SK-N-SH treated with all-trans-retinoic acid at 6 μM for 48 hours (cell line): ENCODE measurements around the gene GPC5.

Experiments used
- ATAC-seq: fragments of 200-7000 bp; cut with Tn5 transposase; 3 replicates; pipeline ENCODE4 v1.9.1; 2020; ENCODE audit warnings: mild to moderate bottlenecking, moderate library complexity
- ARNTL ChIP-seq: fragments of 450-650 bp; formaldehyde crosslinking; IDR thresholded peaks from 2 replicates; pipeline ENCODE4 v1.5.0; 2020; ENCODE audit warnings: low read depth, mild to moderate bottlenecking, moderate library complexity, borderline replicate concordance
- BACH2 ChIP-seq: fragments of 250-450 bp; sonication (Bioruptor Pico); IDR thresholded peaks from 2 replicates; pipeline ENCODE4 v1.9.0; 2021; ENCODE audit warnings: mild to moderate bottlenecking, borderline replicate concordance
- CSDC2 ChIP-seq: fragments of 250-450 bp; sonication (Bioruptor Pico); IDR thresholded peaks from 2 replicates; pipeline ENCODE4 v1.5.0; 2020; ENCODE audit warnings: mild to moderate bottlenecking, moderate library complexity
- CSRNP3 ChIP-seq: fragments of 250-450 bp; sonication (Bioruptor Pico); IDR thresholded peaks from 2 replicates; pipeline ENCODE4 v1.5.1; 2021; ENCODE audit warnings: mild to moderate bottlenecking, moderate library complexity
- GLIS3 ChIP-seq: fragments of 250-450 bp; sonication (Bioruptor Pico); IDR thresholded peaks from 2 replicates; pipeline ENCODE4 v1.5.0; 2020; ENCODE audit warnings: mild to moderate bottlenecking, moderate library complexity
- ISL1 ChIP-seq: fragments of 250-450 bp; sonication (Bioruptor Pico); IDR thresholded peaks from 2 replicates; pipeline ENCODE4 v2.1.2; 2022; ENCODE audit warnings: mild to moderate bottlenecking, moderate library complexity
- OSR1 ChIP-seq: fragments of 250-450 bp; sonication (Bioruptor Pico); IDR thresholded peaks from 2 replicates; pipeline ENCODE4 v1.8.0; 2022; ENCODE audit warnings: moderate library complexity, mild to moderate bottlenecking, inconsistent platforms
- PATZ1 ChIP-seq: fragments of 250-450 bp; sonication (Bioruptor Pico); IDR thresholded peaks from 2 replicates; pipeline ENCODE4 v1.8.0; 2020; ENCODE audit warnings: mild to moderate bottlenecking, moderate library complexity, borderline replicate concordance
- POU6F1 ChIP-seq: fragments of 250-450 bp; sonication (Bioruptor Pico); IDR thresholded peaks from 2 replicates; pipeline ENCODE4 v1.8.0; 2021; ENCODE audit warnings: low read depth, mild to moderate bottlenecking, moderate library complexity, borderline replicate concordance
- RARB ChIP-seq: fragments of 250-450 bp; sonication (Bioruptor Pico); IDR thresholded peaks from 2 replicates; pipeline ENCODE4 v1.8.0; 2021; ENCODE audit warnings: mild to moderate bottlenecking, moderate library complexity
- SNAI2 ChIP-seq: fragments of 250-450 bp; sonication (Bioruptor Pico); IDR thresholded peaks from 2 replicates; pipeline ENCODE4 v1.5.0; 2020; ENCODE audit warnings: mild to moderate bottlenecking, moderate library complexity
- TCF4 ChIP-seq: fragments of 250-450 bp; sonication (Bioruptor Pico); IDR thresholded peaks from 2 replicates; pipeline ENCODE4 v1.8.0; 2021; ENCODE audit warnings: mild to moderate bottlenecking, moderate library complexity, borderline replicate concordance
- TOX ChIP-seq: fragments of 250-450 bp; sonication (Bioruptor Pico); IDR thresholded peaks from 2 replicates; pipeline ENCODE4 v1.8.0; 2021; ENCODE audit warnings: mild to moderate bottlenecking, moderate library complexity, borderline replicate concordance
- TSHZ2 ChIP-seq: fragments of 250-450 bp; sonication (Bioruptor Pico); IDR thresholded peaks from 2 replicates; pipeline ENCODE4 v1.5.0; 2020; ENCODE audit warnings: mild to moderate bottlenecking, moderate library complexity
- ZFP3 ChIP-seq: fragments of 250-450 bp; sonication (Bioruptor Pico); IDR thresholded peaks from 2 replicates; pipeline ENCODE4 v1.5.0; 2020; ENCODE audit warnings: mild to moderate bottlenecking, moderate library complexity
- ZFP30 ChIP-seq: fragments of 450-650 bp; formaldehyde crosslinking; IDR thresholded peaks from 2 replicates; pipeline ENCODE4 v1.5.0; 2022; ENCODE audit warnings: mild to moderate bottlenecking, moderate library complexity
- ZNF565 ChIP-seq: fragments of 450-650 bp; formaldehyde crosslinking; conservative IDR thresholded peaks from 2 replicates; pipeline ENCODE4 v1.5.0; 2020; ENCODE audit warnings: low read depth, mild to moderate bottlenecking, moderate library complexity
- ZNF8 ChIP-seq: fragments of 450-650 bp; formaldehyde crosslinking; IDR thresholded peaks from 2 replicates; pipeline ENCODE4 v1.5.0; 2020; ENCODE audit warnings: mild to moderate bottlenecking, moderate library complexity
- TF ChIP-seq, protein P1 (sequence below): fragments of 250-450 bp; sonication (Bioruptor Pico); IDR thresholded peaks from 2 replicates; pipeline ENCODE4 v1.5.1; 2020; ENCODE audit warnings: low read depth, mild to moderate bottlenecking, moderate library complexity

GPC5 gene

DNA sequence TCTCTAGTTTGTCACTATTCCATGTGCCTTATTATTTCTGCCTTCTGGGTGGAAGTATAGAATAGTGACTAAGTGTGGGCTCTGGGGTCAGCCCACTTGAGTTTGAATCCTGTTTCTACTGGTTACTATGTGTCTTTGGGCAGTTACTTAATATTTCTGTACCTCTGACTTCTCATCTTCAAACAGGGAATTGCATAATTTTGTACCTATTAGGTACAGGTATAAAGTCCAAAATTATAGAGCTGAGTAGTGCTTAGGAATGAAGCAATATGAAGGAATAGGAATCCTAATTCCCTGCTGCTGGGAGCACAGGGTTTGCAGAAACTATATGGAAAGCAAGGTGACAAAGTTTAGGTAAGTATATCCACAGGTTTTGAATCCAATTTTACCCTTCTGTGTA is 564.5 kb downstream of the GPC5 start:
- no peak for ATAC-seq
- TF ChIP-seq ZFP30: no peak
- TF ChIP-seq ZNF565 (CRISPR knock-in tag): no peak
- no peak for TF ChIP-seq TSHZ2
- no peak for TF ChIP-seq OSR1
- no peak for TF ChIP-seq ZFP3 (CRISPR knock-in tag)
- TF ChIP-seq ISL1 (CRISPR knock-in tag): no peak
- TF ChIP-seq SNAI2 (CRISPR knock-in tag): no peak
- no peak for TF ChIP-seq ZNF8 (CRISPR knock-in tag)
- TF ChIP-seq BACH2 (CRISPR knock-in tag): no peak
- TF ChIP-seq CSRNP3: no peak
- no peak for TF ChIP-seq TCF4
- TF ChIP-seq POU6F1: no peak
- TF ChIP-seq RARB (CRISPR knock-in tag): no peak
- TF ChIP-seq, protein P1, sequence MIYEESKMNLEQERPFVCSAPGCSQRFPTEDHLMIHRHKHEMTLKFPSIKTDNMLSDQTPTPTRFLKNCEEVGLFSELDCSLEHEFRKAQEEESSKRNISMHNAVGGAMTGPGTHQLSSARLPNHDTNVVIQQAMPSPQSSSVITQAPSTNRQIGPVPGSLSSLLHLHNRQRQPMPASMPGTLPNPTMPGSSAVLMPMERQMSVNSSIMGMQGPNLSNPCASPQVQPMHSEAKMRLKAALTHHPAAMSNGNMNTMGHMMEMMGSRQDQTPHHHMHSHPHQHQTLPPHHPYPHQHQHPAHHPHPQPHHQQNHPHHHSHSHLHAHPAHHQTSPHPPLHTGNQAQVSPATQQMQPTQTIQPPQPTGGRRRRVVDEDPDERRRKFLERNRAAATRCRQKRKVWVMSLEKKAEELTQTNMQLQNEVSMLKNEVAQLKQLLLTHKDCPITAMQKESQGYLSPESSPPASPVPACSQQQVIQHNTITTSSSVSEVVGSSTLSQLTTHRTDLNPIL (CRISPR knock-in tag): no peak
- no peak for TF ChIP-seq CSDC2 (CRISPR knock-in tag)

GRCh38 chr13:91965511-91965910 is 567.1 kb downstream of the GPC5 start:
- ATAC-seq: no peak
- no peak for TF ChIP-seq SNAI2 (CRISPR knock-in tag)
- TF ChIP-seq ZNF565 (CRISPR knock-in tag): no peak
- TF ChIP-seq RARB (CRISPR knock-in tag): no peak
- TF ChIP-seq ZFP30: no peak

DNA sequence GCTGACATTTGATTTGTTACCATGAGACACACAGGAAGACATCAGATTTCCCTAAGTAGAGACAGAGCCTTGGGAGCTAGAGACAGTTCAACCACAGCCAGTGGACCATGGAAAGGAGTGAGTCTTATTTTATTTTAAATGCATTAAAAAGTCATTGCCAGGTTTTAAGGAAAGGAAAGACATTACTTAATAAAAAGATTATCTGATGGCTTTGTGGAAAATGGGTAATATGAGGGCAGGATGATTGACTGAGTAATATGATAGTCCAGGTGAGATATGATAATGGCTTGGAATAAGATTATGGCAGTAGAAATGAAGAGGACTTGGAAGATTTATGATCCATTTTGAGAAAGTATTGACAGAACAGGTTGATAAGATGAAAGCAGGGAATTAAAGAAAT is 580.1 kb downstream of the GPC5 start:
- ATAC-seq: no peak
- TF ChIP-seq, protein P1 (CRISPR knock-in tag): no peak
- TF ChIP-seq SNAI2 (CRISPR knock-in tag) (no peak), ZNF565 (CRISPR knock-in tag) (no peak), TCF4 (no peak), PATZ1 (no peak), ZNF8 (CRISPR knock-in tag) (no peak), ISL1 (CRISPR knock-in tag) (no peak), CSDC2 (CRISPR knock-in tag) (no peak), ARNTL (CRISPR knock-in tag) (no peak), CSRNP3 (no peak), GLIS3 (CRISPR knock-in tag) (no peak), TOX (CRISPR knock-in tag) (no peak)
